AG09309 (cell line): ENCODE measurements around the gene PRPF40B.
"Not testable (repeated sequence)": the region's sequence is repeated elsewhere in the genome, so short reads cannot be mapped to it uniquely, and the experiment has no call there.

Source experiments
- DNase-seq: peaks from one replicate; pipeline ENCODE4 v3.0.0-alpha.2; 2010; ENCODE audit warnings: low read depth
- H3K4me3 ChIP-seq: 2 replicates; pipeline ENCODE4 v1.5.1; 2011; ENCODE audit warnings: mild to moderate bottlenecking, low read depth, low read length, moderate library complexity; ENCODE audit not compliant: control insufficient read depth
- CTCF ChIP-seq: IDR thresholded peaks from 2 replicates; pipeline ENCODE4 v1.5.1; 2011; ENCODE audit warnings: mild to moderate bottlenecking, low read depth, low read length, inconsistent platforms; ENCODE audit not compliant: insufficient read depth, control insufficient read depth; ENCODE audit errors: missing control alignments

The PRPF40B gene

GRCh38 chr12:49588721-49589516 lies 34.4 kb upstream of the PRPF40B start:
- H3K4me3 ChIP-seq, result no peak overlapping the region
- no peak for DNase-seq
- no peak for TF ChIP-seq CTCF

GRCh38 chr12:49598527-49598926 lies 24.8 kb upstream of the PRPF40B start:
- DNase-seq, result no peak
- H3K4me3 ChIP-seq, result no peak overlapping the region
- TF ChIP-seq CTCF, result no peak

GRCh38 chr12:49599961-49600360 lies 23.4 kb upstream of the PRPF40B start:
- H3K4me3 ChIP-seq, result no peak overlapping the region
- DNase-seq, result no peak
- TF ChIP-seq CTCF, result no peak

- no peak for DNase-seq
- no peak for TF ChIP-seq CTCF
- no peak overlapping the region for H3K4me3 ChIP-seq
Observed at GRCh38 chr12:49603721-49604120, 19.6 kb upstream of the PRPF40B start.

- no peak for DNase-seq
- TF ChIP-seq CTCF, result no peak
- no peak overlapping the region for H3K4me3 ChIP-seq
Observed at GRCh38 chr12:49604856-49605255, 18.5 kb upstream of the PRPF40B start.

- DNase-seq, H3K4me3 ChIP-seq: not testable (repeated sequence)
Observed at GRCh38 chr12:49605539-49605938, 17.8 kb upstream of the PRPF40B start, which contains the start of gene FAM186B. TSS of gene FAM186B (minus strand) at chr12:49605639. CDS start at chr12:49605477, 162 bp downstream.

- DNase-seq, result no peak
- TF ChIP-seq CTCF, result no peak
- no peak overlapping the region for H3K4me3 ChIP-seq
Observed at GRCh38 chr12:49609059-49609874, 14.1 kb upstream of the PRPF40B start.
